SK-N-SH (cell line): ENCODE measurements around the gene DPEP2NB. TPM values are rescaled to one million over a fixed set of nuclear protein-coding genes. Genes with fewer than 3 reads are reported as not detected.
"Not testable (repeated sequence)": the region's sequence is repeated elsewhere in the genome, so short reads cannot be mapped to it uniquely, and the experiment has no call there.

Experiments
- CTCF ChIA-PET: fragments of 300-600, 350-600 bp; formaldehyde crosslinking; extraction: SDS; loops from one replicate; lab custom pipeline; 2021; lab: Yijun Ruan, JAX
- POLR2A ChIA-PET: fragments of 350-600 bp; sonication (Branson Sonifier 250); formaldehyde crosslinking; extraction: SDS; loops from one replicate; lab custom pipeline; 2020; ENCODE audit warnings: antibody characterized with exemption, inconsistent platforms; lab: Yijun Ruan, JAX
- DNase-seq: peaks from one replicate; pipeline ENCODE4 v3.0.0; 2012
- H2AFZ ChIP-seq: fragments of 200-600 bp; sonication (generic); 2 replicates; pipeline ENCODE4 v1.8.1; 2016; ENCODE audit warnings: antibody characterized with exemption, mild to moderate bottlenecking, low read depth
- H3F3A ChIP-seq: fragments of 200-600 bp; sonication (generic); replicated peaks from 2 replicates; pipeline ENCODE3; 2016; ENCODE audit warnings: antibody characterized with exemption, mild to moderate bottlenecking; ENCODE audit not compliant: insufficient read depth
- H3K27ac ChIP-seq, 2 experiments: fragments of 200-500 bp in 1 of 2; fragments of 200-600 bp in 1 of 2; sonication (Bioruptor generic) in 1 of 2; sonication (generic), shearing (Covaris generic) in 1 of 2; 2 replicates each; pipeline versions ENCODE4 v1.5.1 to v1.6.1; 2014 to 2016; ENCODE audit warnings: low read depth in 2 of 2, inconsistent platforms in 1 of 2, low read length in 1 of 2, mild to moderate bottlenecking in 1 of 2, mixed read lengths in 1 of 2
- H3K27me3 ChIP-seq: fragments of 200-600 bp; sonication (generic), shearing (Covaris generic); 2 replicates; pipeline ENCODE4 v1.6.1; 2016; ENCODE audit warnings: mixed run types; ENCODE audit not compliant: insufficient read depth
- H3K36me3 ChIP-seq, 2 experiments: fragments of 200-500 bp in 1 of 2; fragments of 200-600 bp in 1 of 2; sonication (Bioruptor generic) in 1 of 2; sonication (generic) in 1 of 2; replicated peaks in 1 of 2; 2 replicates each; pipeline versions ENCODE3 to v1.5.1; 2014 to 2016; ENCODE audit warnings: low read length in 1 of 2, mild to moderate bottlenecking in 1 of 2; ENCODE audit not compliant: insufficient read depth in 2 of 2, control insufficient read depth in 1 of 2
- H3K4me1 ChIP-seq, 2 experiments: fragments of 200-500 bp in 1 of 2; fragments of 200-600 bp in 1 of 2; sonication (Bioruptor generic) in 1 of 2; sonication (generic), shearing (Covaris generic) in 1 of 2; 2 replicates each; pipeline versions ENCODE4 v1.5.1 to v1.6.1; 2014 to 2016; ENCODE audit warnings: low read depth in 1 of 2, low read length in 1 of 2, mixed run types in 1 of 2; ENCODE audit not compliant: insufficient read depth in 2 of 2, control insufficient read depth in 1 of 2
- H3K4me2 ChIP-seq: fragments of 200-600 bp; sonication (generic), shearing (Covaris generic); 2 replicates; pipeline ENCODE4 v1.6.1; 2017; ENCODE audit warnings: mixed run types
- H3K4me3 ChIP-seq, 2 experiments: fragments of 200-500 bp in 1 of 2; fragments of 200-600 bp in 1 of 2; sonication (Bioruptor generic) in 1 of 2; sonication (generic), shearing (Covaris generic) in 1 of 2; 2 replicates each; pipeline versions ENCODE4 v1.5.1 to v1.8.1; 2014 to 2016; ENCODE audit warnings: low read depth in 2 of 2, inconsistent platforms in 1 of 2, low read length in 1 of 2, mild to moderate bottlenecking in 1 of 2, mixed read lengths in 1 of 2, moderate library complexity in 1 of 2
- H3K79me2 ChIP-seq: fragments of 200-600 bp; sonication (generic); 2 replicates; pipeline ENCODE4 v1.8.1; 2017; ENCODE audit warnings: mild to moderate bottlenecking; ENCODE audit not compliant: insufficient read depth
- H3K9ac ChIP-seq: fragments of 200-600 bp; sonication (generic); 2 replicates; pipeline ENCODE4 v1.6.1; 2017; ENCODE audit warnings: mixed run types
- H3K9me2 ChIP-seq: fragments of 200-600 bp; sonication (generic); 2 replicates; pipeline ENCODE4 v1.6.1; 2017; ENCODE audit warnings: mixed run types
- H3K9me3 ChIP-seq: fragments of 200-600 bp; sonication (generic); 2 replicates; pipeline ENCODE4 v1.6.1; 2017; ENCODE audit warnings: mixed run types, mild to moderate bottlenecking, moderate library complexity
- H4K20me1 ChIP-seq: fragments of 200-600 bp; sonication (generic); 2 replicates; pipeline ENCODE4 v1.6.1; 2017; ENCODE audit warnings: mild to moderate bottlenecking, mixed run types; ENCODE audit not compliant: insufficient read depth
- CHD2 ChIP-seq: fragments of 150-350 bp; IDR thresholded peaks from 2 replicates; pipeline ENCODE4 v1.6.1; 2018; ENCODE audit warnings: low read length; ENCODE audit not compliant: partially characterized antibody
- FOXJ3 ChIP-seq: sonication (generic); formaldehyde crosslinking; IDR thresholded peaks from 2 replicates; pipeline ENCODE4 v1.5.1; 2020; ENCODE audit warnings: mild to moderate bottlenecking, missing genetic modification reagents
- JUND ChIP-seq: IDR thresholded peaks from 2 replicates; pipeline ENCODE4 v1.4.0; 2012
- MEF2A ChIP-seq: IDR thresholded peaks from 2 replicates; pipeline ENCODE4 v1.4.0; 2012; ENCODE audit warnings: low read depth, borderline replicate concordance
- NFIC ChIP-seq: IDR thresholded peaks from 2 replicates; pipeline ENCODE4 v1.4.0; 2012; ENCODE audit warnings: borderline replicate concordance
- RAD21 ChIP-seq: IDR thresholded peaks from 2 replicates; pipeline ENCODE4 v1.6.1; 2012; ENCODE audit warnings: mild to moderate bottlenecking, low read length
- RFX5 ChIP-seq: IDR thresholded peaks from 2 replicates; pipeline ENCODE4 v1.6.1; 2012; ENCODE audit warnings: mild to moderate bottlenecking, improper control_type of control experiment, low read length
- RXRA ChIP-seq: IDR thresholded peaks from 2 replicates; pipeline ENCODE4 v1.4.0; 2012; ENCODE audit warnings: low read depth, mild to moderate bottlenecking, borderline replicate concordance
- SIN3A ChIP-seq: IDR thresholded peaks from 2 replicates; pipeline ENCODE4 v1.6.1; 2012; ENCODE audit warnings: low read depth, mild to moderate bottlenecking, low read length, moderate library complexity, borderline replicate concordance
- TCF12 ChIP-seq: IDR thresholded peaks from 2 replicates; pipeline ENCODE4 v1.4.0; 2012
- TEAD4 ChIP-seq: IDR thresholded peaks from 2 replicates; pipeline ENCODE4 v1.4.0; 2012; ENCODE audit warnings: mild to moderate bottlenecking, borderline replicate concordance; ENCODE audit not compliant: insufficient read depth
- USF2 ChIP-seq: fragments of 150-350 bp; IDR thresholded peaks from 2 replicates; pipeline ENCODE4 v1.6.1; 2017; ENCODE audit warnings: antibody characterized with exemption, low read length, low read depth, borderline replicate concordance
- WGBS: methylation state at CpG from one replicate; pipeline ENCODE4 v1.1.6; 2017; ENCODE audit warnings: low lambda C conversion rate; 5-methylcytosine and 5-hydroxymethylcytosine counted together
- polyA plus RNA-seq, 3 experiments: library from polyadenylated mRNA; depleted of rRNA; stranded (reverse); fragments of >200 nt; gene quantifications; 2 replicates each; pipeline ENCODE4 v1.2.3, GENCODE V29; 2012
- TF ChIP-seq, protein P1 (sequence below): IDR thresholded peaks from 2 replicates; pipeline ENCODE4 v1.4.0; 2012; ENCODE audit warnings: low read depth, borderline replicate concordance

Gene DPEP2NB
- polyA plus RNA-seq, 1 of the 3 experiments (the other 2 are of a cell fraction), result not detected

GRCh38 chr16:68000450-68000849 lies 15.3 kb downstream of the DPEP2NB start:
- H3K79me2 ChIP-seq, result no peaks in the 10 kb centered on the region
- no peaks in the 10 kb centered on the region for H3K27me3 ChIP-seq
- no peaks in the 10 kb centered on the region for H3K9me2 ChIP-seq
- H3K9ac ChIP-seq, result no peak overlapping the region
- ChIA-PET CTCF (interaction anchor here (0.9 kb wide), 1 partner anchor 12 kb away, joined by 4 read pairs; no protein-coding TSS in a partner anchor), POLR2A (no interaction called here)
- H3K4me1 ChIP-seq, result no peaks in the 10 kb centered on the region
- no peaks in the 10 kb centered on the region for H3K36me3 ChIP-seq
- no peak overlapping the region for H2AFZ ChIP-seq
- H4K20me1 ChIP-seq, result no peaks in the 10 kb centered on the region
- no peak overlapping the region for H3K27ac ChIP-seq
- no peak overlapping the region for H3K4me3 ChIP-seq
- H3K9me3 ChIP-seq, result no peaks in the 10 kb centered on the region
- no peak for TF ChIP-seq CHD2
- TF ChIP-seq, protein P1, sequence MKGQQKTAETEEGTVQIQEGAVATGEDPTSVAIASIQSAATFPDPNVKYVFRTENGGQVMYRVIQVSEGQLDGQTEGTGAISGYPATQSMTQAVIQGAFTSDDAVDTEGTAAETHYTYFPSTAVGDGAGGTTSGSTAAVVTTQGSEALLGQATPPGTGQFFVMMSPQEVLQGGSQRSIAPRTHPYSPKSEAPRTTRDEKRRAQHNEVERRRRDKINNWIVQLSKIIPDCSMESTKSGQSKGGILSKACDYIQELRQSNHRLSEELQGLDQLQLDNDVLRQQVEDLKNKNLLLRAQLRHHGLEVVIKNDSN, result no peak
- TF ChIP-seq USF2, result no peak
- TF ChIP-seq NFIC, result no peak
- no peak for TF ChIP-seq JUND
- no peak for TF ChIP-seq SIN3A
- TF ChIP-seq TCF12, result no peak
- no peak for TF ChIP-seq RXRA
- TF ChIP-seq FOXJ3 (CRISPR knock-in tag), result no peak
- no peak for TF ChIP-seq RAD21
- TF ChIP-seq RFX5, result no peak
- WGBS, result 44% methylated on average over 3 of the region's 3 CpGs
- no peak overlapping the region for H3K4me2 ChIP-seq
- DNase-seq, result no peak
- no peaks in the 10 kb centered on the region for H3F3A ChIP-seq

GRCh38 chr16:67999985-68000384 lies 15.7 kb downstream of the DPEP2NB start:
- Histone ChIP-seq H3K4me2 (no peak overlapping the region), H3K4me1 (no peaks in the 10 kb centered on the region), H3K27me3 (no peaks in the 10 kb centered on the region), H3K9me2 (no peaks in the 10 kb centered on the region), H3K4me3 (no peak overlapping the region), H3F3A (no peaks in the 10 kb centered on the region), H3K36me3 (no peaks in the 10 kb centered on the region), H3K9ac (no peak overlapping the region), H3K79me2 (no peaks in the 10 kb centered on the region), H4K20me1 (no peaks in the 10 kb centered on the region), H2AFZ (no peak overlapping the region), H3K27ac (no peak overlapping the region), H3K9me3 (no peaks in the 10 kb centered on the region)
- CTCF ChIA-PET, result interaction anchor here (0.9 kb wide), 1 partner anchor 13 kb away, joined by 4 read pairs; no protein-coding TSS in a partner anchor
- DNase-seq, result no peak
- no peak for TF ChIP-seq FOXJ3 (CRISPR knock-in tag)
- TF ChIP-seq MEF2A, result no peak
- no peak for TF ChIP-seq TEAD4
- 83% methylated on average over 2 of the region's 2 CpGs for WGBS
- POLR2A ChIA-PET, result no interaction called here

DNA sequence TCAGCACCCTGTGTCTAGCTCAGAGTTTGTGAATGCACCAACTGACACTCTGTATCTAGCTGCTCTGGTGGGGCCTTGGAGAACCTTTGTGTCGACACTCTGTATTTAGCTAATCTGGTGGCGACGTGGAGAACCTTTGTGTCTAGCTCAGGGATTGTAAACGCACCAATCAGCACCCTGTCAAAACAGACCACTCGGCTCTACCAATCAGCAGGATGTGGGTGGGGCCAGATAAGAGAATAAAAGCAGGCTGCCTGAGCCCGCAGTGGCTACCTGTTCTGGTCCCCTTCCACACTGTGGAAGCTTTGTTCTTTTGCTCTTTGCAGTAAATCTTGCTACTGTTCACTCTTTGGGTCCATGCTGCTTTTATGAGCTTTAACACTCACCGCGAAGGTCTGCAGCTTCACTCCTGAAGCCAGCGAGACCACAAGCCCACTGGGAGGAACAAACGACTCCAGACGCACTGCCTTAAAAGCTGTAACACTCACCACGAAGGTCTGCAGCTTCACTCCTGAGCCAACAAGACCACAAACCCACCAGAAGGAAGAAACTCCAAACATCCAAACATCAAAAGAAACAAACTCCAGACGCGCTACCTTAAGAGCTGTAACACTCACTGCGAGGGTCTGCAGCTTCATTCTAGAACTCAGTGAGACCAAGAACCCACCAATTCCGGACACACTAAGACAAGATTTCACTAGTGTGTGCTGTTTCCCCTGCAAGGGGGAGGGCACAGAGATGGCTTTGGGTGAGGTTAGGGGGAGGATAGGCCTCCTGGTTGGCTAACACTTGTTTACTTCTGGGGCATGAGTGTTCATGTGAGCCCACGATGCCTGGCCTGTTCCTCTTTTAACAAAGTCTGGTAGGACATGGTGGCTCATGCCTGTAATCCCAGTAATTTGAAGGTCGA lies 16.7 kb downstream of the DPEP2NB start, which contains the start of gene DPEP2:
DPEP2 (minus strand) TSS at position 706 of the 910 bp plus-strand sequence. CDS start 6,272 bp downstream, outside the sequence.
- POLR2A ChIA-PET, result not testable (repeated sequence)

DNA sequence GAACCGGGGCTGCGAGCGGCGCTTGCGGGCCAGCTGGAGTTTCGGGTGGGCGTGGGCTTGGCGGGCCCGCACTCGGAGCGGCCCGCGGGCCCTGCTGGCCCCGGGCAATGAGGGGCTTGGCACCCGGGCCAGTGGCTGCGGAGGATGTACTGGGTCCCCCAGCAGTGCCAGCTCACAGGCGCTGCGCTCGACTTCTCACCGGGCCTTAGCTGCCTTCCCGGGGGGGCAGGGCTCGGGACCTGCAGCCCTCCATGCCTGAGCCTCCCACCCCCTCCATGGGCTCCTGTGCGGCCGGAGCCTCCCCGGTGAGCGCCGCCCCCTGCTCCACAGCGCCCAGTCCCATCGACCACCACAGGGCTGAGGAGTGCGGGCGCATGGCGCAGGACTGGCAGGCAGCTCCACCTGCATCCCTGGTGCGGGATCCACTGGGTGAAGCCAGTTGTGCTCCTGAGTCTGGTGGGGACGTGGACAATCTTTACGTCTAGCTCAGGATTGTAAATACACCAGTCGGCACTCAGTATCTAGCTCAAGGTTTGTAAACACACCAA lies 17.4 kb downstream of the DPEP2NB start:
- H3K27ac ChIP-seq, H3K4me1 ChIP-seq, DNase-seq, H3K4me2 ChIP-seq, H3K9me2 ChIP-seq, H3K9ac ChIP-seq, H3K4me3 ChIP-seq, H2AFZ ChIP-seq, H3K27me3 ChIP-seq, POLR2A ChIA-PET, H3F3A ChIP-seq, H3K79me2 ChIP-seq, H4K20me1 ChIP-seq, H3K9me3 ChIP-seq, H3K36me3 ChIP-seq: not testable (repeated sequence)
- WGBS, result 91% methylated on average over 10 of the region's 36 CpGs
- CTCF ChIA-PET, result interaction anchor here (1.1 kb wide), 2 partner anchors 10 to 42 kb away, joined by 3 read pairs; no protein-coding TSS in a partner anchor

More for the DNA sequence above, 16.7 kb downstream of the DPEP2NB start, which contains the start of gene DPEP2:
- not testable (repeated sequence) for H3K79me2 ChIP-seq, H3K4me1 ChIP-seq, H3K9ac ChIP-seq, H3K27me3 ChIP-seq, H3K36me3 ChIP-seq, H3F3A ChIP-seq, H3K27ac ChIP-seq, H3K9me3 ChIP-seq, H3K9me2 ChIP-seq, H2AFZ ChIP-seq, H3K4me3 ChIP-seq, H4K20me1 ChIP-seq, H3K4me2 ChIP-seq, DNase-seq
- CTCF ChIA-PET, result interaction anchor here (1.1 kb wide), 1 partner anchor 9 kb away, joined by 3 read pairs; no protein-coding TSS in a partner anchor
- WGBS, result 75% methylated on average over 18 of the region's 18 CpGs
